22Rv1 (cell line): ENCODE measurements around the gene TMEM63B.

Experiments
- CTCF ChIP-seq: fragments of 450-650 bp; IDR thresholded peaks from 2 replicates; pipeline ENCODE4 v1.5.1; 2017; ENCODE audit warnings: mild to moderate bottlenecking
- ZFX ChIP-seq: fragments of 450-650 bp; IDR thresholded peaks from 2 replicates; pipeline ENCODE4 v1.6.1; 2017; ENCODE audit warnings: antibody characterized with exemption, borderline replicate concordance

GRCh38 chr6:44093750-44094402 lies 33.5 kb upstream of the TMEM63B start:
- no peak for TF ChIP-seq CTCF
- TF ChIP-seq ZFX = no peak
